A549 (cell line): Measurements from ENCODE around the gene AGRP.

ENCODE experiments used
- CBX2 ChIP-seq: fragments of 200-600 bp; sonication (generic); IDR thresholded peaks from 2 replicates; pipeline ENCODE4 v1.6.1; 2016; ENCODE audit warnings: low read depth, mild to moderate bottlenecking, borderline replicate concordance
- CEBPB ChIP-seq, 2 experiments: fragments of >200 bp in 1 of 2; sonication (Bioruptor Twin) in 1 of 2; formaldehyde crosslinking in 1 of 2; IDR thresholded peaks; 2 replicates each; pipeline ENCODE4 v1.6.1; 2012 to 2016
- CTCF ChIP-seq: fragments of >200 bp; sonication (Bioruptor Twin); formaldehyde crosslinking; IDR thresholded peaks from 3 replicates; pipeline ENCODE4 v1.5.1; 2016
- GATA3 ChIP-seq: IDR thresholded peaks from 2 replicates; pipeline ENCODE4 v1.6.1; 2012; ENCODE audit warnings: borderline replicate concordance
- KDM1A ChIP-seq: fragments of 200-600 bp; sonication (generic); IDR thresholded peaks from 2 replicates; pipeline ENCODE4 v1.6.1; 2016; ENCODE audit warnings: low read depth, mild to moderate bottlenecking
- KDM5A ChIP-seq: fragments of 200-600 bp; sonication (generic); IDR thresholded peaks from 2 replicates; pipeline ENCODE4 v1.6.1; 2016; ENCODE audit warnings: antibody characterized with exemption, mild to moderate bottlenecking
- TP53 ChIP-seq: fragments of 250-450 bp; sonication (Bioruptor Pico); IDR thresholded peaks from 2 replicates; pipeline ENCODE4 v1.5.0; 2021; ENCODE audit warnings: mild to moderate bottlenecking, moderate library complexity
- USF2 ChIP-seq: fragments of 450-650 bp; IDR thresholded peaks from 2 replicates; pipeline ENCODE4 v1.6.1; 2014; ENCODE audit warnings: antibody characterized with exemption
- ZFP36 ChIP-seq: fragments of 450-650 bp; IDR thresholded peaks from 2 replicates; pipeline ENCODE4 v1.6.1; 2014; ENCODE audit warnings: borderline replicate concordance; ENCODE audit not compliant: partially characterized antibody

- TF ChIP-seq TP53 (CRISPR knock-in tag) (no peak), CTCF (no peak), USF2 (no peak), CBX2 (no peak), GATA3 (no peak), KDM1A (no peak), KDM5A (no peak), CEBPB (IDR thresholded peaks at IDR 0.05) (no peak), ZFP36 (no peak)
Observed at GRCh38 chr16:67482233-67482924, 968 bp downstream of the AGRP start.
